Stimulated activated CD4-positive, alpha-beta T cell treated with anti-CD3 and anti-CD28 coated beads, TNF-alpha, amount 100 ng/mL, for 4 hours (primary cell): ENCODE data around the gene LRP1B.
"Not testable (repeated sequence)": the region's sequence is repeated elsewhere in the genome, so short reads cannot be mapped to it uniquely, and the experiment has no call there.

Experiments
- DNase-seq, 3 experiments: peaks; one replicate each; pipeline ENCODE4 v3.0.0-alpha.2; 2020; ENCODE audit warnings: low read depth in 3 of 3

Gene LRP1B

DNA sequence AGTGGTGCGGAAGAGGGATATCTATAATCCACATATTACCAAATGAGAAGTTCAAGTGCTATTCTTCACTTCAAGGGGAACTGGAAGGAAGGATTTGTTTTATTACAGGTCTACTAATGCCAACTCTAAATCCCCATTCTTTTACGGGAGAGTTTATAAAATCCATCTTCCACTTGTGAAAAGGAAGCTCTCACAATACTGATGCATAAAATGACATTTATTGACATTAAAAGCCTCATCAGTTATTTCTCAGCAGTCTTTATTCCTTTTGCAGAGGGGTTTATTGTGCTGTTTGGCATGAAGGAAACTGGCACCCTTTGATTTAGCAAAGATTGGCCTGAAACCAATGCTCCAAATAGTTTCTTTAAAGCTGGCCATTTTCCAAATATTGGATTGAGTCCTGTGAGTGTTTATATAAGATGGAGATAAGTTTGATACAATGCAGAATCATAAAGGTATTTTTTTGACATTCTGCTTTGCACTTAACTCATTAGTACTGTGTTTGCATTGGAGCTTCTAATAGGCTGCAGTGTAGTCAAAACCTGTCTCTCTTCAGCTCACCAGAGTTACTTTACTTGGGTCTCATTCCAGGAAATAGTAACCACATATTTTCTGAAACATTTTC lies 26.6 kb downstream of the LRP1B start:
- DNase-seq = no peak

DNA sequence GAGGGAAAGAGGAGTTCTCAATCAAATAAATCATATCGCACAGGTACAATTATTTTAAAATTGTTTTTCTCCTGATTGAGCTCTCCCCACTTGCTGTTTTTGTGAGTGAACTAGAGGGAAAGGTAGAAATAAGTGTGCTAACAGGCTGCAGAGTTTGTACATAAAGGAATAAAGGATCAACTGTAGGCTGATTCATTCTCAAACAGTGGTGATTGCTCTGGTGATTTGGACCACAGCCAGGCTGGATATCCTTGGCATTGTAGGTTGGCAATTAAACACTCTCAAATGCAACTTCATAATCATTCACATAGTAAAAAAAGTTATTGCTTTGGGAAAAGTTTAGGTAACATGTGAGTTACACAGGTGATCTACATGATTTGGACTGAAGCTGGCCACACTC lies 29.8 kb downstream of the LRP1B start:
- DNase-seq = no peak

DNA sequence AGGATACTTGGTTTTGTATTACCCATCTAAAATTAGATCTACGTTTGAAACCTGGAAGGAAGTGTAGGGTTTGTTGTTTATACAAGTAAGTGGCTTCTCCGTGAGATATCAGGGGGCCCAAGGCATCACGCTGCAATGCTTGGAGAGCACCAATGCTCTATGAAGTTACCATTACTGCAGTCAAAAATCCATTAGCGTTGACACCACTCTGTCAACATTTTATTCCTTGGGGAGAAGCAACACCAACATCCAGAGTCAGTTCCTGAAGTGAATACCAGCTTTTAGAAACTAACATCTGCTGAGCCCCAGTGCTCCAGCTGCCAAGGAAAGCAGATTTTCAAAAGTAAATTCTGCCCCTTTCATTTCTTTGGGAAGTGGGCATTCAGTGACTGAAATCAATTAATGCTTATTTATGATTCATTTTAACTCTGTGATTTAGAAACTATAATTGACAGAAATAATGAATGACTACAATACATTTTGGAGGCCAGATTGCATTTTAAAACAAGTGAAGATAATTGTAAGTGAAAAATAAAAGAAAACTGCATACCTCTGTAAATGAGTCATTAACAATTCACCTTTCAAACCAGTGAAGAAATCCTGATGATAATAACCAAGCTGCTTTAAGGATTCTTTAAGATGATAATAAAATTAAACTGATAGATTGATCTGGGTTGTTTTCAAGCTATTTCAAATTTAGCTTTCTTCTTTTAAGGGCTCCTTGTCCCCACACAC lies 30.5 kb downstream of the LRP1B start:
- DNase-seq = no peak

DNA sequence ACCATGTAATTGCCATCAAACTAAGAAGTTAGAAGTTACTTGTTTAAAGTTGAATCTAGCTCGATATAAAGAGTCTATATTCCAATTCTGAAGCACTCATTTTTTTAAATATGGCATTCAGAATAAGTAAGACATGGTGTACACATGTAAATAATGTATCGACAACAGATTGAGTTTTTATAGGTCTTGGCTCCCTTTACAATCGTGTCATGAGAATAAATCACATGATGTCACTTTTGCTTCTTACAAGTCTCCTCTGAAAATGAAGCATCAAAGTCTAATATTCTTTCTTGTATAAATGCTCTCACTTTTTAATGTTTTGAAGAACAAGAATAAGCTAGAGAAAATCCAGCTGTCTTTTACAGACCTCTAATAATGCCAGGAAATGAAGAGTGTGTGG lies 33.1 kb downstream of the LRP1B start:
- no peak for DNase-seq

DNA sequence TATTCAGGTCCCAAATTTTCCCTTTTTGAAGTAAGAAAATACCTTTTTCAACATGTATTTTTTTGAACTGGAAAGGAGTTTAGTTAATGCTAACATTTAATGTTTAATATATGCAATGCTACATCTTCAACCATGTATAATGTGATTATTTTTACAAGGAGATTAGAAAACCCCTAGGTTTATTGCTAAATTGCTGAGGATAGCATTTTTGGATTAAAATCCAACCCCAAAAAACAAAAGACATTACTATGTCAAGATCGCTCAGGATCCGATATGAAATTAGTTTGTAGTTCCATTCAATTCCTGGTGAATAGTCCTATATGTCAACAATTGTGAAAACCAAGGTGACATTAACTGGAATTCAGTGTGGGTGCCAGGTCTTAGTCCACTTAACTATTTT lies 35.2 kb downstream of the LRP1B start:
- DNase-seq = no peak

DNA sequence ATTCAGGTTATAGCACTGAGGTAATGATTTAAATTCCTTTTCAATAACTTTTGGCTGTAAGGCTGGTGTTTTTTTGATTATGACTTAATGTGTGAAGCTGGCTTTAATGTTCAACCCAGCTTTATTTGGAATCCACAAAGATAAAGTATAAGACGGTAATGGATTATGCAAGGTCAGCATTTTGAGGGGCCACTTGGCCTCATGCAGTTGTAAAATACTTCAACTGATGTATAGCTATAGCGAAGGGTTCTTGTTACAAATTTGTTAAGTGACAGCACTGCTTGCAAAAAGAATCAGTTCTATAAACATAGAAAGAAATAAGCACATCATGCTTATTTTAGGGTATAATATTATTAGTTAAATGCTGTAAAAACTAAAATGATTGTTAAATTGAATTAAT lies 36.6 kb downstream of the LRP1B start:
- DNase-seq = no peak

DNA sequence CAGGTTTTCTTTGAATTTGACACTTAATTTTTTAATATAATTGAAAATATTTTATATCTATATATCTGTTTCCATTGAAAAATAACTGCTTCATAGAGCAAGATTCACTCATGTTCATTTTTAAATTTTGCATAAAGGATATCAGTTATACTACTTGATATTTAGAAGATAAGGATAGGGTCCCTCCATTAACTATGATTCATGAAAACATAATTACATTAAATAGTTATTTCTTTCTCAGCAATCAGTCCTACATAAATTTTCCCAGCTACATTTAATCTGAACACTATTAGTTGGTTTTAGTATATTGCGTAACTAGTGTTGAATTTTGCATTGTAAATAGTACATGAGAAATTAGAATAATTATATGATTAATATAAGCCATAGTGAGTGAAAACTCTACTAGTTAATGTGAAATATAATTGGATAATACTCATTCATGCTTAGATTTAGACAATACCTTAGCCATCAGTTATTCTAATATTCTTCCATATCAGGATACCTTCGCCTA lies 42.7 kb downstream of the LRP1B start:
- DNase-seq = no peak

DNA sequence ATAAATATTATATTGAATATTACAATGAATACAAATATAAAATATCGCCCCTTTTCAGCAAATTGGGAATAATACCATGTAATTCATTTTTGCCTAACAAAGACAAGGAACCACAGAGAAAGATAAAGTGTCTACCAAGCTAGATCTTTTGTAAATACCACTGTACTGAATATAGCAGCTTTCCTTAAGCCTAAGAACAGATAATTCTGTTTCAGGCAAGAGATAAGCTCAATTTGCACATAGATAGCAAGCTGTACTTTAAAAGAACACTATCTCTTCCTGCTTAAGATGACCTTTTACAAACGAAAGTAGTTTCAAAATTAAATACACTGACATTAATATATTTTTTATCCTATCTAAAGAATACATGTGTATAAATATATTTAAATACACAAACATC lies 43.2 kb downstream of the LRP1B start:
- DNase-seq = not testable (repeated sequence)

DNA sequence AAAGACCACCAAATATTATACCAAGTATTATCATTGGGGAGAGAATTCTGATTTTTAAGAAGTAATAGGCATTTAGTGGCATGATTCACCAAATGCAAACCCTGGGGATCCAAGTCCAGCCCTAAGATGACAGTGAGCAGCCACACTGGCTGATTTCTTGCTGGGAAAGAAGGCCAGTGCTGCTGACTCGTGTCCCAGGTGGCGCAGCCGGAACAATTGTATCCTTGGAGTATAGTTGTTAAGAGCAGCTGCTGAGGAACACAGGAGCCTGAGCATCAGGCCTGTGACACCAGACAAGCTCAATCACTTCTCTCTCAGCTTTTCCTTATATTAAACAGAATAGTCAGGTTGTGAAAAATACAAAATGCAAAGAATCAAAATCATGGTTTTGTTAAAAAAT lies 48.4 kb downstream of the LRP1B start:
- no peak for DNase-seq

DNA sequence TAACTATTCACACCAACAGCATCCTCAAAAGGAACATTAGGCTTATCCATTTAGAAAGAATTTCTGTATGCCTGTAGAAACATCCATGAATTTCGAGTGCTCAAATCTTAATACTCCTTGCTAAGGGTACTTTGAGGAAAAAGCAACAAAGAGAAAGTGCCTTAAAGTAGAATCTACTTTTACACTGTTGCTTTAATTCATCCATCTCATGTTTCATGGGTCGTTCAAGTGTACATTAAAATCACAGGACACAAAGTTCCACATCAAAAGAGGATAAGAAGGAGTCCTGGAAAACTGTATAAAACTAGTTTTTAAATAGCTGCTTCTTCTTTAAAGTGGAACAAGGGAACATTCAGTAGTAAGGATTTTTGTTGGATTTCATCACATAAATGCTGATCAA lies 54.5 kb downstream of the LRP1B start:
- no peak for DNase-seq

DNA sequence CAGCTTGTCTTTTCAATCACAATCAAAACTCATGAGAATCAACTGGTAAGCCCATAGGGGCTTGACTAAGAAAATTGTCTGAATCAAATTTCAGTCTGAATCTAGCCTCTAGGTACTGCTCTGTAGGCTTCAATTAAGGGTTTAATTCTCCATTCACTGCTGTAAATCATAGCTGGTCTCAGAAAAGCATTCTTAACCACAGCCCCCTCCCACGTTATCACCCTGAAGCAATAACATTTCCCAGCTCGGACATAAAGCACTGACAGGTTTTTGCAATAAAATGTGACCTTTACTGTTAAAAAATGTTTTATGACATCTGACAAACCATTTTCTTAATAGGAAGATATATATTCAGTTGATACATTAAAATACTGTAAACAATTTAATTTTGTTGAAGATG lies 55.0 kb downstream of the LRP1B start:
- DNase-seq = no peak

DNA sequence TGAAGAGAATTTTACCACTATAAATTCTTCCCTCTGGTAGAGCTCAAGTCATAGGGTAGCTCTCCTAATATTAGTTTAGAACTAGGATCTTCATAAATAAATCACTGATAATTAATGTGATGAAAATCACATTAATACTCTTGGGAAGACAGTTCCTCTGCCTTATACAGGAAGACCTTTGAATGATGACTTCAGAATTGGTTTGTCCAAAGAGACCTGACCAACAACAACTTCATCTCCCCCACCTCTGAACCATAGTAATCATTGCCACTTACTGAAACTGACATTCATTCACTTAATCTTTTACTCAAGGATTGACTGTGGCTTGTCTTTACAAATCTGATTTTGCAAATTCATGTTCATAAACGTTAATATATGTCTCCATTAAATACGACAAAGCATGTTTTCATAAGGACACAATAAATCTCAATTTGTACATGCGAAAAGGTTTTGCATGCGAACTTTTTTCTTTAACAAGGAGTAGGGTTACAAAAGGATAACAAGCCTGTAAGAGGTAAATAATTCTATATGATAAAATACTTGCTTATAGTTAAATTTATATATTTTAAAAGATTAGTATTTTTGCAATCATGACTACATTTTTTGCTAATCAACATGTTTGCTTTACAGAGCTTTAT lies 61.4 kb downstream of the LRP1B start:
- DNase-seq = no peak

DNA sequence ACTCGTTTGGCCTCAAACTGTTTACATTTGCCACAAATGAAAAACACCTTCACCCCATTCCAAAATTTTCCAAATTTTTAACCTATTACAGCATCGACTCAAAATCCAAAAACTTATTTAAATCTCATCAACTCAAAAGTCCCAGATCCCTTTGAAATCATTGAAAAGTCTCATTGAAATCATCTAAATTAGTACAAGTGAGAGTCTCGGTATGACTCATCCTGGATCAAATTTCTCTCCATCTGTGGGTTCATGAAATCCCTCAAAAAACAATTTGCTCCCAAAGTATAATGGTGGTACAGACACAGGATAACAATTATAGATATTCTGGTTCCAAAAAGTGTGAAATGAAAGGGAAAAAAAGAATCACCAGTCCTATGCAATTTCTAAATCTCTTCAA lies 65.1 kb downstream of the LRP1B start:
- DNase-seq = no peak

DNA sequence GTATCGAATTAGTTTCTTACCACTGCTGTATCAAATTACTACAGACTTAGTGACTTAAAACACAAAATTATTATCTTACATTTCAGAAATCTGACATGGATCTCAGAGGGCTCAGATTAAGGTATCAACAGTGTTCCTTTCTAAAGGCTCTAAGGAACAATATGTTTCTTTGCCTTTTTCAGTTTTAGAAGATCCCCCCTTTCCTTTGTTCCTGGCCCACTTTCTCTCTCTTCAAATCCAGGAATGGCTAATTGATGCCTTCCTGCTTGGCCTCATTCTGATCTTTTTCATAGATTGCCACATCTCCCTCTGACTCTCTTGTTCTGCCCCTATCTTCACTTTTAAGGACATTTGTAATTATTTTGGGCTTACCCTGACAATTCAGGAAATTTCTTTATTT lies 65.7 kb downstream of the LRP1B start:
- no peak for DNase-seq

DNA sequence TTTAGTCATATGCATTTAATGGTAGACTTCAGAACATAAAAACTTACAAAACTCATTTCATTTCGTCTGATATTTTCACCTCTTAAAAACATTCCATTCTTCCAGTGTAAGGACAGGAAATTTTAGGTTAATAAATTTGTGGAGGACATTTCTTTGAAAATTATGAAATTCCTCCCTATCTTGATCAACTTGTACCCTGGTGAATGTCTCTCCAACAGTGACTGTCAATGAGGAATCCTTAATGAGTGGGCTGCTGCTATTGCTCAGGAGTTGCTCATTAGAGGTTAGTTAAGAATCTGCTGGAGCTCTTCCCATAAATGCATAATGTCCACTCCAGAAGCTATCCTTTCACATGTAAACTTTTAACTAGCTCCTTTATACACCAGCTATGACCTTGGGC lies 69.1 kb downstream of the LRP1B start:
- DNase-seq = no peak

DNA sequence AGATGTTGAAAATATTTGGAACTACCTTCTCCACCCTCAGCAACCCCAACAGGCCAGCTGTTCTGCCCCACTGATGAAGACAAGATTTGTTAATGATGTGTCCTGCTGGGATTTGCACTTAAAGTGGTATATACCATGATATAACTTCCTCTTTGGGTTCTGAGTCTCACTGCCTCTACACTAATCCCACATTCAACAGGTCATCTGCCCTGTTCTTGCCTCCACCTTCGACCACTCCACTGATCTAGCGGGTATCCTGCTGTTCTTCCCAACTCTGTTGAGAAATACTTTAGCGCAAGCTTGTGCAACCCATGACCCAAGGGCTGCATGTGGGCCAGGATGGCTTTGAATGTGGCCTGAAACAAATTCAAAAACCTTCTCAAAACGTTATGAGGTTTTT lies 72.7 kb downstream of the LRP1B start:
- no peak for DNase-seq

DNA sequence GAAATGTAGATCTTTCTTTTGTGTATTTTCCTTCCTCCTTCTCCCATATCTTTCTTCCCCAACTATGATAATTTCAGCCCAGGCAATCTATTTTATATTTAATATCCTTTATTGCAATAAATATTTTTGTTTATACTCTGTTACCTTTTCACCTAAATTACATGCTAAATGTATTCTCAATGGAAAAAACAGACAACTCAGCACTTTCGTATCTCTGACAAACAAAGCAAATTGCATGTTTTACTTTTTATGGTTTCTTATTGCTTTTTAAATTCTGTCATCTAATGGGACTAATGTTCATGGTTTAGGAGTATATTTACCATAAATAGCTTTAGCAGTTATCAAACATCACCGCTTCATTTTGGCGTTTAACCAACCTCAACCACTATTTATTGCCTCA lies 74.0 kb downstream of the LRP1B start:
- DNase-seq = no peak

DNA sequence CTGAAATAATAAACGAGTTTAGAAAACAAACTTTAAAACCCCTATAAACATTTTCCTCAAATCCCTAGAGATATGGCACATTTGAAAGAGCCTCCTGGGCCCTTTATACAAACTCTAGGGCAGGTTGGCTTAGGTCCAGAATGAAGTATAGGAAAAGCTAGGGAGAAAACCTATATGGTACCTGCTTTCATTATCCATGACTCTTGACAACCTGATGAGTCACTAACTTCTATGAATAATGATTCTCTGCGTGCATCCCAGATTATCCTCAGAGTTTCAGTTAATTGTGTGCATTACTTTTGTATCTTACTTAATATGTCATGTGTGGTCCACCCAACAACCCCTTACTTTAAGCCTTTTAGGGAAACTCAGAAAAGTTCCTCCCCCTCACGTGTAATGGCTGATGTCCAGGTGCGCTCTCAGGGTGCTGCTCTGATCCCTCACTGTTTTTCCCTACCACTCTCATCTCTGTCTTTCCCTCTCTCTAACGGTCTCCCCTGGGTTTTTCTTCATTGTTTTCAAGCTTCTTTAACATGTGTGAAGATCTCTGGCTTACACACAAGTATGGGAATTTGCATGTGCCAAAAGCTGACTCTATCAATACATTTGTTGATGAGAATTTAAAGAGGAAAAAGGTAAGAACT lies 78.5 kb downstream of the LRP1B start:
- no peak for DNase-seq

DNA sequence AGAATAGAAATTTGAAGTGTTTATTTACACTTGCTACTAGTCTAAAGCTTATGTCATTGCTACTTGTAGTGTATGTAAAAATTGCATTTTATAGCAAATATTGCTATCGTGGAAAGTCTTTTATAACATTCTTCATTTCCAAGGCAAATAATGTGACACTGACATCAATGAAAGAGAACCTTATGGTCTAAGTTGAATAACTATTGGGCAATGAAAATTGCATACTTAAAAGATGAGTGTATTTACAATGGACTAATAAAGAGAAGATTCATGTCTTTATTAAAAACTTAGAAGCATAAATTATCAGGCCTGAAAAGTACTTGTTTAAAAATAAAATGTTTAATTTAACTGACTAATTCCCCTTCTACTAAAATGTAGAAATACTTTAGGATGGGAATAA lies 82.2 kb downstream of the LRP1B start:
- no peak for DNase-seq

DNA sequence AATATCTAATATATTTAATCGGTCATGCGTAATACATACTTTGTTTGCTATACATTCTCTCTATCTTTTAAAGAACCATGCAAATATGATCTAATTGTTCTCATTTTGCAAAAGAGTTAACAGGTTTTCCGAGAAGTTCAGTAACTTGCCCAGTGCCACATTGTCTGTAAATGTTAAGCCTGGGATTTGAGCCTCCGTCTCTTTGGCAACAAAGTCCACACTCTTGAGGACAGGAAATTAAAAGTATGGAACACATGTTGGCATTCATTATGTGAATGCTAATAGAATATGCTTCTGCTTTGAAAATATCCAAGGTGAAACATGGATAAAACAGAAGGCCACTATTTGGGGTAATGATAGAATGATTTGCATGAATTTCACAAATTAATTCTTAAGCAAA lies 85.2 kb downstream of the LRP1B start:
- no peak for DNase-seq

DNA sequence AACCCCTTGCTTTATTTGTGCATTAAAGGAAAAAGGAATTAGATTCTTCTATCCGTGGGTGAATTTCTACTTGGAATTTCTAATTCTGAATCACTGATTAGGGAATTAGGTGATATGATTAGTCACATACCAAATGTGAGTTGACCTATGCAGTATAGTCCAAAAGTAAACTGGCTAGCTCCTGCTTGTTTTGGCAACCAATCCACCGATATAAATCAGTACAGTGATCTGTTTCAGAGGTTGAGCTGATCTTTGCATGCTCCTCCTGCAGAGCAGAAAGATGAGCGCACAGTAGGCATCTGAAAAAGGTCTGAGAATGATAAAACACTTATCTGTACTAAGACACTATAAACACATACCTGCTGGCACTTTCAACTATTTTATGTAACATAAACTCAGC lies 86.6 kb downstream of the LRP1B start:
- no peak for DNase-seq

DNA sequence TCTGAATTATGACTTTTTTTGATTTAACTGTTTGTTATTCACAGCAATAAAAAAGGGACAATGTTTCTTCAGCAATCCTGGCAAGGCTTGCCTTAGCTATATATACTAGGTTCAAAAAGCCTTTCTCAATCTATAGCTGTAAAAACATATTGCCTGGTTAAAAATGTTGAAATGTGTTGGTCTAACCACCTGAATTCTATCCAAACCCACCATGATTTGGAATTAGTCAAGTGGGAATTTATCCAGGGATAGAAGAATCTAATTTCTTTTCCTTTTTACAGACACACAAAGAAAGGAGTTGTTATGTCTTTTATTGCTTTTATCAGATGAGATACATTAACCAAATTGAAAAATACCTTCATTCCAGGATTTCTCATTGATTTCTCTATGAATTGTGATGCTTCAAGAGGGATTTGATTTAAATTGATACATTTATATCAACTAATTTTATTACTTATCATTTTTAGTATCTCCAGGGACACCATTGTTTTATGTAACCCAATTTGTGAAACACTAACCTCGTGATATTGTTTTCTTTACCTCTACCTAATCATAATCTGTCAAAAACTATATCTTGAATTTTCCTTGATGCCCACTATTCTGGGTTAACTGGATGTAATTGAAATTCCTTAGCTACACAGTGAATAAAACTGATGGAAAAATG lies 88.1 kb downstream of the LRP1B start:
- no peak for DNase-seq
